HG03039 (cell line): ENCODE results near the gene TRPM2.

Source experiments
- ATAC-seq: cut with Tn5 transposase; IDR thresholded peaks from one replicate; pipeline ENCODE4 v1.9.1; 2021; ENCODE audit warnings: mild to moderate bottlenecking, moderate library complexity; ENCODE audit not compliant: unreplicated experiment

Gene TRPM2

GRCh38 chr21:44424608-44425306, 71.3 kb downstream of the TRPM2 start:
- no peak for ATAC-seq

GRCh38 chr21:44425307-44425894, 72.0 kb downstream of the TRPM2 start:
- ATAC-seq, result no peak

DNA sequence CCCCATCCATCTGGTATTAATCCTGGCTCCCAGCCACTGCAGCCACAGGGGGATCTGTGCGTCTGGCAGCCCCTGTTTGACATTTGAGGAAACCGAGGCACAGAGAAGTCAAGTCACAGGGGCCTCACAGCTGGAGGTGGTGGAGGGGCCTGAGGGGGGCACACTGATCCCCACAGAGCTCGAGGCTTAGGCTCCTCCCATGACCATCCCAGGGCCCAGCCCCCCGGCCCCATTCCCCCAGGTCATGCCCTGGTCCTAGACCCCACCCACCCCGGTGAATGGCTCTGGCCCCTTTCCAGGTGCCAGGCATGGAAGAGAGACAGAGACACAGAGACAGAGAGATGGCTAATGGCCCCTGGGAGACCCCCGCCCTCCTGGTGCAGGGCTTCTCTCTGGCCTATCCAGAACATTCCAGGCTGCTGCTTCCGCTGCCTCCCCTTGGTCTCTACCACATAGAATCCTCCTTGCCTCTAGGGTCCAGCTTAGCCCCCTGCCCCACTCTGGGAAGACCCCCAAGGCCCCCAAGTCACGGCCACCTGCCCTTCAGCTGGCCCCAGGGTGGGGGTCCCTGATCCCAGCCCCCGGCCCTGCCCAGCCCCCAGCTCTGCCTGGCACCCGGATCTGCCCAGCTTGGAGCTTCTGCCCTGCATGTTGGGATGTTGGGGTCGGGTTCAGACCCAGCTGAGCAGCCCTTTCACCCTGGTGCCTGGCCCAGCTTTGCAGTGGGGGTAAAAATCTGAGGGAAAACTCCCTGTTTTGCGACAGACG, 72.7 kb downstream of the TRPM2 start:
- no peak for ATAC-seq

- ATAC-seq, result no peak
Observed at GRCh38 chr21:44426663-44427191, 73.3 kb downstream of the TRPM2 start.

- ATAC-seq, result no peak
Observed at GRCh38 chr21:44427241-44428120, 74.1 kb downstream of the TRPM2 start.

DNA sequence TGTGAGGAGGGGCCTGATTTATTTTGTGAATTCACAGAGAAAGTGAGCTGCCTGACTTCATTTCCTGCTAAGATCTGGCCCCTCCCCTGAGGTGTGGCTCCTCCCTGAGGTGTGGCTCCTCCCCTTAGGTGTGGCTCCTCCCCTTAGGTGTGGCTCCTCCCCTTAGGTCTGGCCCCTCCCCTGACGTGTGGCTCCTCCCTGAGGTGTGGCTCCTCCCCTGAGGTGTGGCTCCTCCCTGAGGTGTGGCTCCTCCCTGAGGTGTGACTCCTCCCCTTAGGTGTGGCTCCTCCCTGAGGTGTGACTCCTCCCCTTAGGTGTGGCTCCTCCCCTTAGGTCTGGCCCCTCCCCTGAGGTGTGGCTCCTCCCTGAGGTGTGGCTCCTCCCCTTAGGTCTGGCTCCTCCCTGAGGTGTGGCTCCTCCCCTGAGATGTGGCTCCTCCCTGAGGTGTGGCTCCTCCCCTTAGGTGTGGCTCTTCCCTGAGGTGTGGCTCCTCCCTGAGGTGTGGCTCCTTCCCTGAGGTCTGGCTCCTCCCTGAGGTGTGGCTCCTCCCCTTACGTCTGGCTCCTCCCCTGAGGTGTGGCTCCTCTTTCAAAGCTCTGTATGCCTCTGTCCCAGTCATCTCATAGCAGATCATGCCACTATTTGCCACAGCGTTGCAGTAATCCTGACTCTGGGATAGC, 75.0 kb downstream of the TRPM2 start:
- ATAC-seq, result no peak

DNA sequence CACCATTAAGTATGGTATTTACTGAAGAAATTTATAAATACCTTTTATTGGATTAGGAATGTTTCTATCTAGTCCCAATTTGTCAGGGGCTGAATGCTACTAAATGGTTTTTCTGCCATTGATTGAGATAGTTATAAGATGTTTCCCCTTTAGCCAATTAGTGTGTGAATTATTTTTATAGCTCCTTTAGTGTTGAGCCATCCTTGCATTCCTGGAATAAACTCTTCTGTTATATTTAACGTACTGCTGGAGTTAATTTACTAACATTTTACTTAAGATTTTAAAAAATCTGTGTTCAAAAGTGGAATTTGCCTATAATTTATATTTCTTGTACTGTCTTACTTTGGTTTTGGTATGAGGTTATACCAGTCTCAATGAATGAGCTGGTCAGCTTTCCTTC, 76.5 kb downstream of the TRPM2 start:
- ATAC-seq, result no peak

GRCh38 chr21:44431300-44431699, 77.9 kb downstream of the TRPM2 start:
- ATAC-seq, result no peak

- no peak for ATAC-seq
Observed at GRCh38 chr21:44432841-44433790, 79.7 kb downstream of the TRPM2 start.

GRCh38 chr21:44433791-44434567, 80.6 kb downstream of the TRPM2 start:
- no peak for ATAC-seq

DNA sequence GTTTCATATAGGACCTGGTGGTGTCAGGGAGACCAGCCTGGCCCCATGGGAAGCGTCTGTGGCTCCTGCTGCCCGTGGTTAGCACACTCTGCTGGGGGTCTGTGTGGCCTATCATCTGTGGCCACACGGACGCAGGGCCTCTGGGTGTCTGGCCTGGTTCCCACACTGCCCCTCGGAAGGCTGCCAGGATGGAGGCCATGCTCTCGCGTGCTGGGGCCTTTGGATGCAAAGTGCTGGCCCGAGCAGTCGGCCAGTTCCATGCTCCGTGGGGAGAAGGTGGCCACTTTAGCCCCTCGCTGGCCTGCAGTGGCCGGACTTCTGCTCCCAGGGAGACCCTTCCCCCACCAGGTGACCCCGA, 81.1 kb downstream of the TRPM2 start:
- no peak for ATAC-seq

GRCh38 chr21:44434936-44435635, 81.7 kb downstream of the TRPM2 start:
- no peak for ATAC-seq

DNA sequence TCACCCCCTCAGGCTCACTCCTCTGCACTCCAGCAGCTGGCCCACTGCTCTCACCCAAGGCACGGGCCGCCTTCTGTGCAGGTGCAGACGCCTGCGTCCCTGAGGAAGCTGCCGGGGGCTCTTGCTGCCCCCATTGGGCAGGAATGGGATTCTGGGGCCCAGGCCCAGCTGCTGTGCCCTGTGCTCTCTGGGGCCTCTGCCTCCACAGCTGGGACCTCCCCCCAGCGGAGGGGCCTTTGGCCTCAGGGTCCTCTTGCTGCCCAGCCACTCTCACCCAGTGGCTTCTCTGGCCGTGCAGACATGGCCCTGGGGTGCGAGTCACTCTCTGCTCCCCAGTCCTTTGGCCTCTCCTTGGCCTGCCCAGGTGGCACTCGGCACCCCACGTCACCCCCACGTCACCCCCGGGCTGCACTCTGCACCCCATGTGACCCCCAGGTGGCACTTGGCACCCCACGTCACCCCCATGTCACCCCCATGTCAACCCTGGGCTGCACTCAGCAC, 82.7 kb downstream of the TRPM2 start:
- ATAC-seq, result no peak

DNA sequence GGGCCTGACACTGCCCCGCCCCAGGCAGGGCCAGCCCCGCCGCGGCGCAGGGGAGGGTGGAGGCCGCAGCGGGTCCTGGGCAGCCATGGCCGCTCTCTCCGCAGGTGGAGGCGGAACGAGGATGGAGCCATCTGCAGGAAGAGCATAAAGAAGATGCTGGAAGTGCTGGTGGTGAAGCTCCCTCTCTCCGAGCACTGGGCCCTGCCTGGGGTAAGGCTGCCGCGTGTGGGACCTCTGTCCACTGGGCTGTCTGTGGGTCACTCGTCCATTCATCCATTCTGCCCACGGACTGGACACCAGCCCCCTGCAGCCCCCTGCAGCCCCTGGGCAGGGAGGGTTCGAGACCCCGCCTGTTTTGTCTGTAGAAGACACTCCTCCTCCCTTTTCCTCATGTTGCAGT, 83.5 kb downstream of the TRPM2 start:
- no peak for ATAC-seq

GRCh38 chr21:44437371-44437695, 83.9 kb downstream of the TRPM2 start:
- ATAC-seq, result no peak

GRCh38 chr21:44437696-44438431, 84.4 kb downstream of the TRPM2 start:
- no peak for ATAC-seq

DNA sequence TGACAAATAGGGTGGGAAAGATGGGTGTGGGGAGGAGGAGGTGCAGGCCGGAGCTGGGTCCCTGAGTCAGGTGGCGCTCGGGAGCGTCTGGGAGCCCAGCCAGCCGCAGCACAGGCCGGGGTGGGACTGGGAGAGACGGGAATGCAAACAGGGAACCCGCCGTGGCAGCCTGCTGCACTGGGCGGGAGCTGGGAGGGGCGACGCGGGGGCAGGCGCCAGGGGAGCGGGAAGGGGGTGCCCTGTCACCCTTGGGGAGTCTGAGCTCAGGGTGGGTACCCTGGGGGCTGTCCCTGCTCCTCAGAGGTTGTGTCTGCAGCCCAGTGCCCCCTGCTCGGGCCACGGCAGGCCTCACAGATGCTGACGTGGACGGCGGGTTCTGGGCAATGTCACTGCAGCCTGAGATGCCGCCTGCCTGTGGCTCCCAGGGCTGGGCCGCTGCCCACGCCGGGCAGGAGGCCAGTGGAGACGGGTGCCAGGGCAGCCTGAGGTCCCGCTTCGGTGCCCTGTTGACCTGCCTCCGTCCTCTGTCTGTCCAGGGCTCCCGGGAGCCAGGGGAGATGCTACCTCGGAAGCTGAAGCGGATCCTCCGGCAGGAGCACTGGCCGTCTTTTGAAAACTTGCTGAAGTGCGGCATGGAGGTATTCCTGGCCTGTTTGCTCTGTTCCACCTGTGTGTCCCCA, 85.2 kb downstream of the TRPM2 start:
- no peak for ATAC-seq
